Head of caudate nucleus (tissue), 42 donors: ENCODE results near the gene IL11RA.

Experiments used
- DNase-seq, 42 donors: peaks; one replicate each; pipeline versions ENCODE4 v3.0.0 to v3.0.0-alpha.2; 2020 to 2021; ENCODE audit warnings: mixed read lengths in 7 of 42
- intact Hi-C: fragments of 100-400 bp; cut with DNase I; formaldehyde crosslinking; loops from one replicate; pipeline ENCODE4 v1.15.0; 2022

Gene IL11RA

DNA sequence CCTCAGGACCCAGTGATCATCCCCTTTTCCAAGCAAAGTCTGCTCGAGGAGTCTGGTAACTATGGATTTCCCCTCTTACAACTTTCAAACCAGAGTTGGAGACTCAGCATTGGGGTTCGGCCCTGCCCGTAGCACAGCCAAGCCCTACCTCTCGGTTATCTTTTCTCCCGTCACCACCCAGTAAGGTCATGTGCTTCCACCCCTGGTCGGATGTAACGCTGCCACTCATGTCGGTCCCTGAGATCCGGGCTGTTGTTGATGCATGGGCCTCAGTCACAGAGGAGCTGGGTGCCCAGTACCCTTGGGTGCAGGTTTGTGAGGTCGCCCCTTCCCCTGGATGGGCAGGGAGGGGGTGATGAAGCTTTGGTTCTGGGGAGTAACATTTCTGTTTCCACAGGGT is 4.3 kb upstream of the IL11RA start:
- no peak for DNase-seq
- intact Hi-C loops, result no loop called here

DNA sequence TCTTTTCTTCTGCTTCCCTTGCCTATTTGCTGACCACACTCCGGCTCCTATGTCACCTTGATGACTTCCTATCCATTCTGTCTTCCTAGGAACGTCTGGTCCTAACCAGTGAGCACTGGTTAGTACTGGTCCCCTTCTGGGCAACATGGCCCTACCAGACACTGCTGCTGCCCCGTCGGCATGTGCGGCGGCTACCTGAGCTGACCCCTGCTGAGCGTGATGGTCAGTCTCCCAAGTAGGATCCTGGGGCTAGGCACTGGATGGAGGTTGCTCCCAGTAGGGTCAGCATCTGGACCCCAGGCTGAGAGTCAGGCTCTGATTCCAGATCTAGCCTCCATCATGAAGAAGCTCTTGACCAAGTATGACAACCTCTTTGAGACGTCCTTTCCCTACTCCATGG is 3.3 kb upstream of the IL11RA start:
- intact Hi-C loops, result no loop called here
- no peak for DNase-seq

DNA sequence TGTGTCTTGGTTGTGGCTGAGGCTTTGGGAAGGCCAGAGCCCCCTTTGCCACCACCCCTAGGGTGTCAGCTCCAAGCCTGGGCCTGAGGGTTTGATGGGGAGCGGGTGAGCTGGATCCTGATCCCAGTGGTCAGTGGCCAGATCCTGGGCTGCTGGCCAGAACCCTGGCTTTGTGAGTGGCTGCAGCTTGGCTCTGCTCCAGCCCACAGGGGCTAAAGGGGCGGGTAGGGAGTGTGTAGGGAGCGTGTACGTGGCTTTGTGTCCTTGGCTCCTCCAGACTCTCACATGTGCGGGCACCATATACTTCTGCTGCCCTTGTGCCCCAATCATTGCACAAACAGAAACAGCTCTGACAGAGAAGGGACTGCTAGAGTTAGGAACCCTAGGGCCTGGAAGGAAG is 1.2 kb upstream of the IL11RA start:
- intact Hi-C loops, result no loop called here
- peak in 20 of 42 donors; percentile 31 to 68 (median 46) for DNase-seq

DNA sequence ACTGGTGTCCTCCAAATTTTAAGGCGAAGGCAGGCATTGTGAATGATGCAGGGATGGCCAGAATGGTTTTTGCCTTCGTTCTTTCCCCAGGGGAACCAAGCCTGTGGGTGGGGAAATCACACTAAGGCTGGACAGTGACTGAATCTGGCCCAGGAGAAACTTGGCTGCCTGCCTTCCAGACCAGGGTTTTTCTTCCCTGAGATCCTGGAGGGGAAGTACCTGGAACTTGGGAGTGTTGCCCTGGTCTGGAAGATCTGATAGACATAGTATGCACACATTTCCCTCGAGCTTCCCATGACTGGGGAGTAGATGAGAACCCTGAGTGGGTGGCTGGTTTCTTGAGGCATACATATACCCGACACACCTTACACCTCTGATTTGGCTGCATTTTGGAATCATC is 664 bp upstream of the IL11RA start:
- intact Hi-C loops, result no loop called here
- DNase-seq, result peak in 2 of 42 donors; percentile 37 to 40

DNA sequence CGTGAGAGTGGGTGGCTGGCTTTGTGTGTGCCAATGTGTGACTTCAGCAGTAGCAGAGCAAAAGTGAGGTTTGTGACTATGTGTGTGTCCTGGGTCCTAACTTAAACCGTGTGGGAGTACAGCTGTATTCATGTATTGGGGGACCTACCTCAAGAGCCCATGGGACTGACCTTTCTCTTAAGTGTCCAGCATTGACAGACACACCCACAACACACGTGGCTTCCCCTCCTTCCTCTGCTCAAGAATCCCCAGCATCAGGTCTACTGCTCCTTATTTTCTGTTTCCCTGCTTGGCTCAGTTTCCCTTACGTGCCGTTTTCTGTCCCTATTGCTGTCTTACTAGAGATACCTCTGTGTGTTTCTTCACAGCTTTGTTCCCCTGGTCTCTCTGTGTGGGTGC is 616 bp downstream of the IL11RA start:
- DNase-seq, result no peak

DNA sequence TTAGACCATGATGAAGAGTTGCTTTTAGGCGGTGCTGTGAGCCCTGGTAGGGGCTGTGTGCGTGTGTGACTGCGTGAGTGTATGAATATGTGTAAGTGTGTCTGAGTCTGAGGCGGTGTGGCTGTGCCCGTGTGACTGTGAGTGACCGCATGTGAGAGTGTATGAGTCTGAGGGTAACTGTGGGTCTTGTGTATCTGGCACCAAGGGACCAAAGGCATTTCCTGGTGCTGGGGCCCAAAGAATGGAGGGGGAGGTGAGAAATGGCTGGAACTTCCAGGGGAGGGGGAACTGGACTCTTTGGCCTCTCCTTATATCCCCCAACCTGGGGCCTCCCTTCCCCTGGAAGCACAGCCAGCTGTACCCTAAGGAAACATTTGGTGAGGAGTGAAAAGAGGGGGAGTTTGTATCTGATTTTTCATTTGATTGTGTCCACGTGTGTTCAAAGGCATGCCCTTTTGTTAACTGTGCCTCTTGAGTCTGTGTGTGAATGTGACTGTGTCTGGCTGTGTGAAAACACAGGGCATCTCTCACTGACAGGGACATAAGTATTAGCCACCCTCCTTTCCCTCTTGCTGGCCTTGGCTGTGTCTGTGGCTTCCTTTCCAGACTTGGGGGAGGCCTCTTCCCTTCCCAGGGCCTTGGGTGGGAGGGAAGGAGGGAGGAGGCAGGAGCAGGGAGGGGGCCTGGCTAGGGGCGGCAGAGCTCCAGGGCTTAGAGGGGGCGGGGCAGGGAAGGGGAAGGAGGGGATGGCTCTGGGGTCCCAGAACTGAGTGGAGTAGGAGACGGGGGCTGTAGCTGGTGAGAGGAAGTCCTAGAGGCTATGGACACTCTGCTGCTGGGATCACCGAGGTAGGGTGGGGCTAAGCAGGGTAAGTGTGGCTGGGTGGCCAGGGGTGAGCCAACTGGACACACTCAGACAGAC is 1.4 kb downstream of the IL11RA start:
- intact Hi-C loops, result no loop called here
- peak in 1 of 42 donors; percentile 41 for DNase-seq

More for the DNA sequence above, 616 bp downstream of the IL11RA start:
- intact Hi-C loops, result no loop called here

DNA sequence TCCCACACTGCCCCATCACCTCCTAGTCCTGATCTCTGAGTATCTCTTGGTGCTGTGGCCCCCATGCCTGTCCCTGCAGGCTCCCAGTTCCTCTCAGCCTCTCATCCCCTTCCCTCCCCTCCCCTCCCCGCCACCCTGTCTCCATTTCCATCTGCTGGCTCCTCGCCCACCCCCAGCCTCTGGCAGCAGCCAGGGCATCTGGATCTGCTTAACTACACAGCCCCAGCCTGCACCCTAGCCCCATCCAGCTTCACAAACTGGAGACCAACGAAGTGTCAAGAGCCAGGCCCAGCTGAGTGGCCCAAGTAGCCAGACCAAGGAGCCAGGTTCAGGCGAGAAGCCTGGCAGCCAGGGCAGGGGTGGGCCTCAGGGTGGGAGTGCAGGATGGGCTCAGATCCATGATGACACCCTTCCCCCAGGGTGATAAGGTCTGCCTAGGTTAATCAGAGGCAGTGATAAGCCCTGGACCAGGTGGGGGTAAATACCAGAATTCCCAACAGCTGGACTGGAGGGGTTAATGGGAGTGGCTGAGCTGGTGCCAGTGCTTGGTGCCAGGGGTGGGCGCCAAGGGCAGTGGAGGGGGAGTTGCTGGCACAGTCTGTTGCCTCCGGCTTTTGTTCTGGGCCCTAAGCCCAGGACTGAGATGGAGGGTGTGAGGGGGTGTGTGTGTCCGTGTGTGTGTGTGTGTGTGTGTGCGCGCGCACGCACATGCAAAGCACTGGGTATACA is 2.5 kb downstream of the IL11RA start:
- intact Hi-C loops, result no loop called here
- DNase-seq, result peak; percentile 47 to 89 (median 78)

DNA sequence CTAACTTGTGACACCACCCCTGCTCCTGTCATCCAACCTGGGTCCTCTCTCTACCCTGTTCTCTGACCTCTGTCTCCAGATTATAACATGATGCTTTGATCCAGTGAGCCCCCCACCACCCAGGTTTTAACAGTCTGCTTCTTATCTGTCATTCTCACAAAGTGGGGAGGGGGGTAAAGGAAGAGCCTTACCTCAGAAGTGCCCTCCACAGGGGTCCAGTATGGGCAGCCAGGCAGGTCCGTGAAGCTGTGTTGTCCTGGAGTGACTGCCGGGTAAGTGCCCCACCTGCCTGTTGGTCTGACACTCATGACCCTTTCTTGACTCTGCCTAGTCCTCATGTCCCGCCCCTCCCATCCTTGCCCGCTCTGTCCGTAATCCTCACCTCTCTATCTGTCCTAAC is 3.4 kb downstream of the IL11RA start:
- no peak for DNase-seq
- intact Hi-C loops, result no loop called here

DNA sequence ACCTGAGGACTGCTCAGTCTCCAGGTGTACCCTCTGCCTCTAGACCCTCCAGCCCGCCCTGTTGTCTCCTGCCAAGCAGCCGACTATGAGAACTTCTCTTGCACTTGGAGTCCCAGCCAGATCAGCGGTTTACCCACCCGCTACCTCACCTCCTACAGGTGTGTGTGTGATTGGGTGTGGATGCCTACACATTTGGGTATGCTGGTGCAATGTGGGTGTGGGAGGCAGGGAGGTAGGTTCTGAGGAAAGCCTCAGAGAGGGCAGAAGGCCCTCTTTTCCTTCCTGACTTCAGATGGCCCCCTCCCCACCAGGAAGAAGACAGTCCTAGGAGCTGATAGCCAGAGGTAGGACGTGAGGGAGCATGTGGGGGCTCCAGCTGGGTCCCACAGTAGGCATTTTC is 5.0 kb downstream of the IL11RA start:
- intact Hi-C loops, result no loop called here
- DNase-seq, result peak in 19 of 42 donors; percentile 19 to 79 (median 51)

DNA sequence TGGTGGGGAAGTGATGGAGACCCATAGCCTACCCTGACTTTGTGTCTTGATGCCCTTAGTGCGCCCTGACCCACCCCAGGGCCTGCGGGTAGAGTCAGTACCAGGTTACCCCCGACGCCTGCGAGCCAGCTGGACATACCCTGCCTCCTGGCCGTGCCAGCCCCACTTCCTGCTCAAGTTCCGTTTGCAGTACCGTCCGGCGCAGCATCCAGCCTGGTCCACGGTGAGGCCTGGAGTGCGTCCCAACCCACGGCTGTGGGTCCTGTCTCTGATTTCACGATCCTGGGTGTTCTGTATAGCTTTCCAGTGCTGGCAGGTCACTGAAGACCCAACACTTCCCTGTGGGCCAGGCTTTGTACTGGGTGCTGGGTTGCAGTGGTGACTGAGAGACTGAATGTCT is 6.5 kb downstream of the IL11RA start:
- intact Hi-C loops, result no loop called here
- DNase-seq, result no peak

DNA sequence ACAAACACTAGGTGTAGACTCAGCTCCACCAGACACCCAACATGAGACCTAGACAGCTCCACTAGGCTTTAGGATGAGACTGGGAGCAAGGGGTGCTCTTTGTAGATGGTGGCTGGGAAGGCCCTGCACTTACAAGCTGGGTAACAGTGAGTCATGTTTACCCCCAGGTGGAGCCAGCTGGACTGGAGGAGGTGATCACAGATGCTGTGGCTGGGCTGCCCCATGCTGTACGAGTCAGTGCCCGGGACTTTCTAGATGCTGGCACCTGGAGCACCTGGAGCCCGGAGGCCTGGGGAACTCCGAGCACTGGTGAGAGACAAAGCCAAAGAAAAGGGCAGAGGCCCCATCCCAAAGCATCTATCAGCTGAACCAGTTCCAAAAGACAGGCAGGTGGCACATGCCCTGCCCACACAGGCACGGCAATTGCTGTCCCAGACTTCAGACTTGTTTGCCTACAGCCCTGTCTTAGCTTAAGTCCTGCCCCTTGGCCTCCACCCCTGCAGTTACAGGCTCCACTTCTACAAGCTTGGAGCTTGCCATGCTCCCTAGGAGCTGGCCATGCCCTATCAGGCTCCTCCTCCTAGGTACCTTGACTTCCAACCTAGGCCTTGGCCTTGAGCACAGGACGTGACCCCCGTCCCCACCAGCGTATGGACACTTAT is 7.7 kb downstream of the IL11RA start:
- no peak for DNase-seq
- intact Hi-C loops, result loop anchor here (5.0 kb wide), 1 partner anchor 43 kb away; no protein-coding TSS in a partner anchor

DNA sequence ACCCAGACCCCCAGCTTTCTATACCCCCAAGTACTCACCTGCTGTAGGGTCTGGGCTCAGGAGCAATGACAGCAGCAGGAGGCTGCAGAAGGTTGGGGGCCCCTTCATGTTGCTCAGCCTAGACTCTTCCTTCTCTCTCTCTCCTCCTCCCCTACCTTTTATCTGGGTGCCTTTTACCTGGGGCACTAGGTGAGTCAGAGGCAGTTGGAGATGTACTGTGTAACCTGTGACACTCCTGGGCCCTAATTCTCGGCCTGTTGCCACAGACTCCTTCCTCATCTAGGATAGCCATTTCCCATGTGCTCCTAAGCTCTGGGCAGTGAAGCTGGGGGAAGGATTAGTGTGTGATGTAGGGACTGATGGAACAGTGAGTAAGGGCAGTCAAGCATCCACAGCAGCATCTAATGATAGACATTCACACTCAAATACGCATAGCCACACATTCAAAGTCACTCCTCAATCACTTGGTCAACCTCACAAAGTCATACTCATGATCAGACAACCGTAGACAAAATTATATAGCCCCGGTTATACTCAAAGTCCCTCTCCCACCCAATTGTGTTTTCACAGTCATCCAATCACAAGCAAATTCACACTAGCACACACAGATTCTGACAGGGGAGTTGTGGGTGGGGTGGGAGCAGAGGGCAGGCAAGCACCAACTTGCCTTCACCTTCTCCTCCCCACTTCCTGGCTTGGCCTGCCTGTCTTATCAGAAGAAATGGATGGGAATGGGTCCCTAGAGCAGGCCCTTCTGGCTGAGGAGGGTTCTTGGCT is 10.7 kb downstream of the IL11RA start, which contains the start of gene CCL27:
Gene CCL27, minus strand, starts transcription at position 132 of the 777 bp plus-strand sequence. Its CDS starts 24 bp downstream, at position 108.
- DNase-seq, result no peak
- intact Hi-C loops, result loop anchor here (5.0 kb wide), 1 partner anchor 40 kb away; no protein-coding TSS in a partner anchor

DNA sequence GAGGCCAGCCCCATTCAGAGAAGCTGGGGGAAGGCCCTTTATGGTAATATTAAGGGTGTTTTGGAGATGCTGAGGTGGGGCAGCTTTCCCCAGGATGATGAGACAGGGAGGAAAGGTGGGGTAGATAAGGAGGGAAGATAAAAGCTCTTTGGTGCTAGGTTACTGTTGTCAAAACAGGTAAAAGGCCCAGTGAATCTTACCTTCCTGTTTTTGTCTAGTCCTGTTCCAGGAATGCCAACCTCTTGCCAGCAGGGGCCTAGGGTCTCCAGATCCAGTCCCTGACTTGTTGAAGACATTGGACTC is 11.3 kb downstream of the IL11RA start:
- no peak for DNase-seq
- intact Hi-C loops, result loop anchor here (5.0 kb wide), 1 partner anchor 39 kb away; no protein-coding TSS in a partner anchor

DNA sequence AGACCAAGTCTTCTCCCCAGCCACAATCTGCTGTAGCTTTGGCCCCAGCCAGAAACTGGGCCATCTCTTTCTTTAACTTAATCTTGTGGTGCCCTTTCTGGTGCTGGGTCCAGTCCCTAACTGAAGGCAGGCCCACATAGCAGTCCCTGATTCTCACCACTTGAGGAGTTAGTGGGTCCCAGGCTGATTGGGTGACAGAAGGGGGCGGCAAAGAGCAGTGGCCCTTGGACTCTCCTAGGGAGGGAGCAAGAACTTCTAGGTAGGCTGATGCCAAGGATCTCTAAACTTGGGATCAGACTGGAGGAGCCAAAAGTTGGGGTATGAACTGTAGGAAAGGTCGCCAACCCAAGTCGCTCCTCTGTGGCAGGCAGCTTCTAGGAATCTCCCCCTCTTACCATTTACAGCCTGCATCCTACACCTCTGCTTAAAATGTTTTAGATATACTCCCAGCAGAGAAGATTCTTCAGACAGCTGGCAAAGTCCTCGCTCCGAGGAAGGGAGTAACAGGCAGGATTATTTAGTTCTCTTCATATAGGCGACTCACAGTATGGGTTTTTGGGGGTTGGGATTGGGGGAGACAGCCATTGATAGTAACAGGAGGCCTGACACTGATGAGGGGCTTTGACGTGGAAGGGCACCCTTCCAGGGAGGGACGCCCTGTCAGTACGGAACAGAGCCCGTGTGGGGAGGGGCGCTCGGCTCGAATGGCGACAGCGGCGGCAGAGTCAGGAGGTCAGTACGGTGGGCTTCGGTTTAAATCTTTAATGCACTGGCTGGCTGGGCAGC is 12.5 kb downstream of the IL11RA start:
- intact Hi-C loops, result loop anchor here (5.0 kb wide), 1 partner anchor 38 kb away; no protein-coding TSS in a partner anchor

DNA sequence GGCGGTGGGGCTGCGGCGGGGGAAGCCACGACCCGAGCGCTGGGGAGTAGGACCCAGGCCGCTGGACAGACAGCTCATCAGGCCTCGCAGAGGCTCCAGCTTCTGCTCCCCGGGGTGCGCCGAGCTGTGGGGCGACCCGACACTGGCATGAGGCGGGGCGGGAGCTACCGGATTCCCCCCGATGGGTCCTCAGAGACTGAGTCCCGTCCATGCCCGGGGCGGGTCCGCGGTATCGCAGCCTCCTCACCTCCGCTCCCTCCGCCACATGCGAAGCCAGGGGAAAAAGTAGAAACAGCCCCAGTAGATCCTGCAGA is 13.0 kb downstream of the IL11RA start:
- DNase-seq, result no peak
- intact Hi-C loops, result no loop called here

More for the DNA sequence above, 12.5 kb downstream of the IL11RA start:
- DNase-seq, result peak; percentile 63 to 93 (median 81)

DNA sequence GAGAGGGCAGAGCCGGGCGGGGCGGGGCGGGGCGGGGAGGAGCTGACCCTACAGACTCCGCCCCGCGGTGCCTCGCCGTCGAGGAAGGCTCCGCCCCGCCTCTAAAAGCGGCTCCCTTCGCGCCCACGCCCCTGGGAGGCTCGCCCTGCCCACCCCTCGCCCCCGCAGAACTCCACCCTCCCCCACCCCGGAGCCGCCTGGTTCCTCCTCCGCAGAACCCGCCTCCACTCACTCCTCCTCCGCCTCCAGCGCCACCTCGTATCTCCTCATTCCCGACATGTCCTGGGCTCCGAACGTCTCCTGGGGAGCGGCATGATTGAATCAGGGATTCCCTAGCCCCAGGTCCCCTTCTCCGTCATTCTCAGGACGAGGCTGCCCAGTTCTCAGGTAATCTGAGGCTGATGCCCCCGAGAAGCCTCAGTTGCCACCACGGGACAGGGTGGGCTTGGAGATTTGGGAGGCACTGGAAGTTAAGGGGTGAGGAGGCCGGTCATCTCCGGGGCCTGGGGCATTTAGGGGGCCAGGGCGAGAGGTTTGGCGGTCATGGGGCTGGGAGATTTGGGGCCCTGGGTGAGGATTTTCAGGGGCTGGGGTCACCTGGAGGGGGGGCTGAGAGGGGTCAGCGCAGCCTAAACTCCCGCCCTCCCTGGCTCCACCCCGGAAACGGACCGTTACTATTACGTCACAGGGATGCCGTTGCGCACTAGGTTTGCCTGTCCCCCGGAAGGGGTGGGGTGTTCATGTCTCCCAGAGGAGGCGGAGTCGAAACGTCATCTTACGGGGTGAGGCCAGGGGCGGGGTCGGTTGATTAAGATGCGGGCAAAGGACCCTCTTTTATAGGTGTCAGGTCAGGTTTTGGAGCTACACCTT is 13.6 kb downstream of the IL11RA start:
- intact Hi-C loops, result no loop called here
- DNase-seq, result peak; percentile 91 to 98 (median 96)
